Central memory CD8-positive, alpha-beta T cell (primary cell): ENCODE measurements around the gene CD9.

Source experiments
- ATAC-seq: fragments of 150-1000 bp; cut with Tn5 transposase; replicated peaks from 2 replicates; pipeline ENCODE4 v1.10.0; 2022; ENCODE audit warnings: mild to moderate bottlenecking, moderate FRiP score, moderate number of reproducible peaks; ENCODE audit not compliant: poor library complexity, severe bottlenecking; ENCODE audit errors: extremely low read depth
- DNase-seq, 2 donors: peaks; one replicate each; pipeline ENCODE4 v3.0.0; 2021; ENCODE audit warnings: low spot score in 2 of 2
- H3K27ac Mint-ChIP-seq: one replicate; pipeline ENCODE4 v1.8.0; 2022; ENCODE audit warnings: low read depth, mild to moderate bottlenecking, moderate library complexity, mixed read lengths
- H3K27me3 Mint-ChIP-seq: one replicate; pipeline ENCODE4 v1.8.0; 2022; ENCODE audit warnings: mixed read lengths
- H3K36me3 Mint-ChIP-seq: one replicate; pipeline ENCODE4 v1.8.0; 2022; ENCODE audit warnings: mild to moderate bottlenecking, moderate library complexity, mixed read lengths; ENCODE audit not compliant: insufficient read depth
- H3K4me1 Mint-ChIP-seq: one replicate; pipeline ENCODE4 v1.8.0; 2022; ENCODE audit warnings: mixed read lengths
- H3K4me3 Mint-ChIP-seq: one replicate; pipeline ENCODE4 v1.8.0; 2022; ENCODE audit warnings: mild to moderate bottlenecking, moderate library complexity, mixed read lengths
- H3K9me3 Mint-ChIP-seq: one replicate; pipeline ENCODE4 v1.8.0; 2022; ENCODE audit warnings: mixed read lengths

Gene CD9

GRCh38 chr12:6167327-6168280, 32.6 kb upstream of the CD9 start:
- DNase-seq (no peak), ATAC-seq (peak; percentile 19)
- H3K4me3 Mint-ChIP-seq: no peak overlapping the region

DNA sequence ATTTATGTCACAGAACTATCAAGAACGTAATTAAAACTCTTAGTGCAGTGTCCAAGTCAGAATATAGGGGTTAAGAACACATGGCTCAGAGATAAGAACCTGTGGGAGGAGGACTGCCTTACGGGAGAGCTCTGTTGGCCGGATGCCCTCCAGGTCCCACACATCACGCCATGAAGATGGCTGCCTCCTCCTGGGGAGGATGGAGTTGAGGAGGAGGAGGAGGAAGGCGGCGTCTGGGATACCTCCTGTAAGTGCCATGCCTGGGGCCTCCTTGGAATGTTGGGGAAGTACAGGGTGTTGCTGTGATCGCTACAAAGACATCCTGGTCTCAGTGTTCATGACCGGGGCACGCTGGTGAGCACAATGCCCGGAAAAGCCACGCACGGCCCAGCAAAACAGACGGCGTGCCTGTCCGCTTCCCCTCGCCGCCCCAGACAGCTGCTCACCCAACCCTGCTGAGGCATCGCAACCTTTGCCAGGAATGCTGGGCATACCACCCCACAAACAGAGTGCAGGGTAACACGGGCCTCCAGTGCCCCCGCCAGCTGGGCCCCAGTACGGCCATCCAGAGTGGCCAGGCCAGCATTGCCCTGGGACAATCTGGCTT, 28.7 kb upstream of the CD9 start:
- H3K4me3 Mint-ChIP-seq: no peak overlapping the region

More at GRCh38 chr12:6167327-6168280, 32.6 kb upstream of the CD9 start:
- H3K4me1 Mint-ChIP-seq: no peaks in the 10 kb centered on the region
- H3K36me3 Mint-ChIP-seq: no peaks in the 10 kb centered on the region
- no peak overlapping the region for H3K27ac Mint-ChIP-seq
- H3K27me3 Mint-ChIP-seq: peaks cover 40% of the 10 kb centered on the region
- no peaks in the 10 kb centered on the region for H3K9me3 Mint-ChIP-seq

DNA sequence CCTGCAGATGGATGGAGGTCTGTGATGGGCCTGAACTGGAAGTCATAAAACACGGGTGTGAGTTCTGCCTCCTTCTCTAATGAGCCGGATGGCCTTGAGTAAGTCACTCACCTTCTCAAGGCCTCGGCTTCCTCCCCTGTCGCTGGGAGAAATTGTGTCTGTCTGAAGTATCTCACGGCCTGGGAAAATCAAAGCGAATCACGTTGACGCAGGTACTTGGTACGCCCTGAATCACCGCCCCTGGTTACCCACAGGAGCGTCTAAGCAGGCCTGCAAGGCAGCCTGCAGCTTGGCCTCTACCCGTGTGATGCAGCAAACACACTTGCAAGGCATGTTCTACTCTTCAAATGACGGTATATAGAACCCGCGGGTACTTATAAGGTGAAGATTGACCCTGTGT, 28.1 kb upstream of the CD9 start:
- ATAC-seq: no peak
- H3K27ac Mint-ChIP-seq: no peak overlapping the region
- H3K27me3 Mint-ChIP-seq: peaks cover 56% of the 10 kb centered on the region
- DNase-seq: no peak
- H3K4me1 Mint-ChIP-seq: no peaks in the 10 kb centered on the region
- H3K9me3 Mint-ChIP-seq: no peaks in the 10 kb centered on the region
- no peak overlapping the region for H3K4me3 Mint-ChIP-seq
- no peaks in the 10 kb centered on the region for H3K36me3 Mint-ChIP-seq

More for the DNA sequence above, 28.7 kb upstream of the CD9 start:
- Mint-ChIP-seq H3K9me3 (no peaks in the 10 kb centered on the region), H3K4me1 (no peaks in the 10 kb centered on the region), H3K27me3 (peaks cover 56% of the 10 kb centered on the region), H3K27ac (no peak overlapping the region), H3K36me3 (no peaks in the 10 kb centered on the region)
- ATAC-seq (no peak), DNase-seq (no peak)

DNA sequence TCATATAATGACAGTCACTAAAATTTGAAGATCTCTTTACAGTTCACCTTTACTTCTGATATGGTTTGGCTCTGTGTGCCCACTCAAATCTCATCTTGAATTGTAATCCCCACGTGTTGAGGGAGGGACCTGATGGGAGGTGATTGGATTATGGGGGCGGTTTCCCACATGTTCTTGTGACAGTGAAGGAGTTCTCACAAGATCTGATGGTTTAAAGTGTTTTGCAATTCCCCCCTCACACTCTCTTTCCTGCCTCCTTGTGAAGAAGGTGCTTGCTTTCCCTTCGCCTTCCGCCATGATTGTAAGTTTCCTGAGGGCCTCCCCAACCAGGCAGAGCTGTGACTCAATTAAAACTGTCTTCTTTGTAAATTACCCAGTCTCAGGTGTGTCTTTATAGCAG, 27.3 kb upstream of the CD9 start:
- no peak overlapping the region for H3K4me3 Mint-ChIP-seq
- no peaks in the 10 kb centered on the region for H3K36me3 Mint-ChIP-seq
- H3K4me1 Mint-ChIP-seq: no peaks in the 10 kb centered on the region
- no peaks in the 10 kb centered on the region for H3K9me3 Mint-ChIP-seq
- DNase-seq (no peak), ATAC-seq (no peak)
- no peak overlapping the region for H3K27ac Mint-ChIP-seq
- peaks cover 54% of the 10 kb centered on the region for H3K27me3 Mint-ChIP-seq

DNA sequence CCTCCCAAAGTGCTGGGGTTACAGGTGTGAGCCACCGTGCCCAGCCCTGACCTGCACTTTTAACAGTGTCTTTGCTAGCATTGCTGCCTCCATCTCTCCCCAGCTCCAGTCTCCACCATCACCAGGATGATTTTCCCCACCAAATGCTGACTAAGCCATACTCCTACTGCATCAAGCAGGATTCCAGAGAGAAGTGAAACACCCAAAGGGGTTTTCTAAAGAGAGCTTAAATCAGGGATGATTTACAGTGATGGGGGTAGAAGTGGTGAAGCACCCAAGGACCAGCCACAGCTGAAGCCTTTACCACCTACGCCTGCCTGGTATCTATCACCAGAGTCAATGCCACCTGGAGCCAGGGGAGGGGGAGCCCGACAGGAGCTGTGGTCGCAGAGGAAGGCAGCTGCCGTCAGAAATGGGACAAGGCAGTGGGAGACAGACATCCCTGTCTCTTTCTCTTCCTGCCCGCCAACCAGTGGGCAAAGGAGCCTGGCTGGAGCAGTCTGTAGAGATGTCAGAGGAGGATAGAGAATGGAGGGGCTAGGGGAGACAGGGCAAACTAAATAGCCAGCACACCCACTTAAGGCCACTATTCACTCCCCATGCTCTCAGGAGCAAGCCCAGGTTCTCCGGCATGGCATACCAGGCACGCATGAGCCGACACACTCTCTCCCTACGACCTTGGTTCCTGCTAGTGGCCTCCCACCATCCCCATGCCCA, 22.4 kb upstream of the CD9 start:
- ATAC-seq (no peak), DNase-seq (no peak)
- H3K27ac Mint-ChIP-seq: no peak overlapping the region
- H3K4me1 Mint-ChIP-seq: no peaks in the 10 kb centered on the region
- H3K4me3 Mint-ChIP-seq: no peak overlapping the region
- H3K9me3 Mint-ChIP-seq: no peaks in the 10 kb centered on the region
- H3K27me3 Mint-ChIP-seq: peaks cover 26% of the 10 kb centered on the region
- peaks cover 2% of the 10 kb centered on the region for H3K36me3 Mint-ChIP-seq

GRCh38 chr12:6178981-6179761, 21.0 kb upstream of the CD9 start:
- DNase-seq: no peak
- ATAC-seq: no peak
- H3K4me1 Mint-ChIP-seq: no peaks in the 10 kb centered on the region
- peaks cover 12% of the 10 kb centered on the region for H3K27me3 Mint-ChIP-seq
- H3K36me3 Mint-ChIP-seq: peaks cover 2% of the 10 kb centered on the region
- no peak overlapping the region for H3K27ac Mint-ChIP-seq
- no peaks in the 10 kb centered on the region for H3K9me3 Mint-ChIP-seq
- H3K4me3 Mint-ChIP-seq: no peak overlapping the region

DNA sequence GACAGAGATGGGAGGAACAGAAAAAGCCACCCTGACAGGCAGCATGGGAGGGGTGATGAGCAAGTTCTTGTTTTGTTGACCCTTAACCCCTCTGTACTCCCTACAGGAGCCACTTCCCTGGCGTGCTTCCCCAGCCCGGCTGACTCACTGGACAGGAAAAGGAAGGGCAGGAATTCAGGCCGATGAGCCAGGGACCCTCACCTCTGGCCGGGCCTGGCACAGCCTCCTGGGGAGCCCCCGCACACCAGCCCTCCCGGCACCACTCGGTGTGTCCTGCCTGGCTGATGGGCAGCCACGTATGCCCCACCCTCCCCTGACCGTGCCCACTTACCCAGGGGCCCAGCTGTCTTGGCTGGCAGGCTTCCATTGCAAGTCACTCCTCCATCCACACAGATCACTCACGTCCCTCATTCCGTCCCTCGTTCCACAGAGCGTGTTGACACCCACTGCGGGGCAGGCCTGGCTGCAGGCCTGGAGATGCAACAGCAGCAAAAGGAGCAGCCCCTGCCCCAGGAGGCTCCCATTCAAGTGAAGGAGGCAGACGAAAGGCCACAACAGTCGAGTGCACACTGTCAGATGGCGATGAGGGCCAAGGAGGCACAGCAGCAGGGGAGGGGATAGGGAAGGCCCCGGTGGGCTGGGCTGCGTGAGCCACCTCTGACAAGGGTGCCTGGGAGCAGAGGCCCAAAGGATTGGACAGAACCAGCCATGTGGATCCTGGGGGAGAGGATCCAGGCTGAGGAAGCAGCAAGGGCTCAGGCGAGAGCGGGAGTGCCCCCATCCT, 19.7 kb upstream of the CD9 start:
- H3K27me3 Mint-ChIP-seq: peaks cover 12% of the 10 kb centered on the region
- no peaks in the 10 kb centered on the region for H3K4me1 Mint-ChIP-seq
- no peaks in the 10 kb centered on the region for H3K9me3 Mint-ChIP-seq
- ATAC-seq (no peak), DNase-seq (no peak)
- H3K27ac Mint-ChIP-seq: no peak overlapping the region
- H3K36me3 Mint-ChIP-seq: peaks cover 2% of the 10 kb centered on the region
- H3K4me3 Mint-ChIP-seq: no peak overlapping the region

DNA sequence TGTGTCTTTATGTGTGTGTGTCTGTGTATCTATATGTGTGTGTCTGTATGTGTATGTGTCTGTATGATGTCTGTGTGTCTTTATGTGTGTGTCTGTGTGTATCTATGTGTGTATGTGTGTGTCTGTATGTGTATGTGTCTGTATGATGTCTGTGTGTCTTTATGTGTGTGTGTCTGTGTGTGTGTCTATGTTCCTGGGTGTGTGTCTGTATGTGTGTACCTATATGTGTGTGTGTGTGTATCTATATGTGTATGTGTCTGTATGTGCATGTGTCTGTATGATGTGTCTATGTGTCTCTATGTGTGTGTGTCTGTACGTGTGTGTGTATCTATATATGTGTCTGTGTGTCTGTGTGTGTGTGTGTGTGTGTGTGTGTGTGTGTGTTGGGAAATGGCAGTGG, 19.0 kb upstream of the CD9 start:
- Mint-ChIP-seq H3K4me3 (no peak overlapping the region), H3K27ac (no peak overlapping the region), H3K36me3 (peaks cover 2% of the 10 kb centered on the region), H3K9me3 (no peaks in the 10 kb centered on the region), H3K4me1 (no peaks in the 10 kb centered on the region), H3K27me3 (peaks cover 14% of the 10 kb centered on the region)
- DNase-seq (no peak), ATAC-seq (no peak)

DNA sequence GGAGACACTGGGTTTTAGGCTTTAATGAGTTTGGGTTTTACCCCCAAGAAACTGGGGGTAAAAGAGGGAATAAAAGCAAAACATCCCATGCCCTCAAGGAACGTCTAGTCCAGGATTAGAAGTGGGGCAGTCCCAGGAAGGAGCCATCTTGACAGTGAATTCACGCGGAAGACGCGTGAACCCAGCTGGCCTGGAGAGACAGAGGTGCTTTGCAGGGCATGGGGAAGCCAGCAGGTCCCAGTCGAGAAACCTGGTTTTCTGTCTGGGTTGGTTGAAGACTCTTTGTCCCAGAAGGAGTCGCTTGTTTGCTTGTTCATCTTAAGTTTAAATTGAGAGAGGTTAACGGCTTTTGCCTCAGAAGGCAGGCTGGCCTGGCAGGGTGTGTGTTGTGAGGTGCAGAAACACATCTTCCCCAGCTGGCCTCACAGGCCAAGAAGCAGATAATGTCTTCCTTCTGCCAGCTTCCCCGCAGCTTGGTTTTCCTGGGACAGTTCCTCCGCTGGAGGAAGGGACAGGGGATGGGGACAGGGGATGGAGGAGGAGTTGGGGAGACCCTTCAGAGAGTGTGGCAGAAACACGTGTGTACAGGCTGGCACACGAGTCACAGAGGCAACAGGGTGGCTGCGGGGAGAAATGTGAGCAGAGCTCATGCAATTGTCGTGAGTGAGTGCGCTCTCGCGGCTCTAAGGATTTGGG, 18.5 kb upstream of the CD9 start:
- ATAC-seq (no peak), DNase-seq (no peak)
- H3K9me3 Mint-ChIP-seq: no peaks in the 10 kb centered on the region
- no peaks in the 10 kb centered on the region for H3K4me1 Mint-ChIP-seq
- no peak overlapping the region for H3K27ac Mint-ChIP-seq
- peaks cover 2% of the 10 kb centered on the region for H3K36me3 Mint-ChIP-seq
- H3K27me3 Mint-ChIP-seq: peaks cover 20% of the 10 kb centered on the region
- H3K4me3 Mint-ChIP-seq: no peak overlapping the region

DNA sequence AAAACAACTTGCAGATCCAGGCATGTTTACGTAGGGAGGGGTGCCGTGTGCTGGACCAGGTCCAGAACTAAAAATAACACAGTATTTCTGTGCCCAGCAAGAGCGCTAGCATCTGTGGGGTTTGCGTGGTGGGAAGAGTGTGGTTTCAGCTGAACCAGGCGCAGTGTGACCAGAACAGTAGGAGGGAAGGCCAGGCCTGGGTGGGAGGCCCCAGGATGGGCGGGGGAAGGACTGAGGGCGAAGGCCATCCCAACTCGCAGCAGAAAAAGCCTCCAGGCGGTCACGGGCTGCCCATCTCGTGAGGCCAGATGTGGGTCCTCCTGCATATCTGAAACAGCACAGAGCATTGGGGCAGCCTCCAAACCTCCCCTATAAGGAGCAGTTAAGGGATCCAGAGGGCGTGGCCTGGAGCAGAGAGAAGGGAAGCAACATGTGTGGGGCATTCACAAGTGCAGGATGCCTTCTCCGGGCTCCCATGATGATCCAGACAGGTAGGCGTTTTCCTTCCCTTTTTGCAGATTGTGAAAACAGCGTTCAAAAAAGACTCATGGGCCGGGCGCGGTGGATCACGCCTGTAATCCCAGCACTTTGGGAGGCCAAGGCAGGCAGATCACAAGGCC, 17.8 kb upstream of the CD9 start:
- no peaks in the 10 kb centered on the region for H3K4me1 Mint-ChIP-seq
- H3K27ac Mint-ChIP-seq: no peak overlapping the region
- H3K4me3 Mint-ChIP-seq: no peak overlapping the region
- peaks cover 2% of the 10 kb centered on the region for H3K36me3 Mint-ChIP-seq
- H3K27me3 Mint-ChIP-seq: peaks cover 27% of the 10 kb centered on the region
- ATAC-seq: no peak
- no peak for DNase-seq
- no peaks in the 10 kb centered on the region for H3K9me3 Mint-ChIP-seq
